Kidney (tissue), 14 donors: ENCODE measurements around the gene DLG2. TPM values are rescaled to one million over a fixed set of nuclear protein-coding genes. Genes with fewer than 3 reads are reported as not detected.

Source experiments
- DNase-seq, 5 donors: peaks; one replicate each; pipeline ENCODE4 v3.0.0-alpha.2; 2013 to 2020
- FAIRE-seq: peaks from 2 replicates; lab custom pipeline; 2012; peaks lifted over from hg19 to GRCh38; lab: Jason Lieb, UNC
- H3K27ac ChIP-seq, 2 donors: one replicate each; pipeline ENCODE4 v1.7.0; 2013; ENCODE audit warnings: low read depth in 2 of 2, low read length in 2 of 2, inconsistent platforms in 1 of 2
- H3K27me3 ChIP-seq: one replicate; pipeline ENCODE4 v1.7.1; 2013; ENCODE audit warnings: low read length, inconsistent platforms; ENCODE audit not compliant: control insufficient read depth, insufficient read depth
- H3K36me3 ChIP-seq, 3 donors: one replicate each; pipeline versions ENCODE4 v1.7.0 to v1.7.1; 2013; ENCODE audit warnings: low read length in 3 of 3, control low read depth in 1 of 3, inconsistent platforms in 1 of 3; ENCODE audit not compliant: insufficient read depth in 3 of 3, control insufficient read depth in 2 of 3
- H3K4me1 ChIP-seq, 3 donors: one replicate each; pipeline versions ENCODE4 v1.7.0 to v1.7.1; 2013; ENCODE audit warnings: low read length in 3 of 3, inconsistent platforms in 1 of 3, low read depth in 1 of 3; ENCODE audit not compliant: control insufficient read depth in 2 of 3, insufficient read depth in 2 of 3
- H3K4me3 ChIP-seq, 3 donors: one replicate each; pipeline versions ENCODE4 v1.7.0 to v1.8.1; 2013; ENCODE audit warnings: low read length in 3 of 3, control low read depth in 1 of 3, inconsistent platforms in 1 of 3
- H3K9ac ChIP-seq, 3 donors: one replicate each; pipeline versions ENCODE4 v1.7.0 to v1.7.1; 2013; ENCODE audit warnings: low read length in 3 of 3, control low read depth in 1 of 3, inconsistent platforms in 1 of 3
- H3K9me3 ChIP-seq, 3 donors: one replicate each; pipeline versions ENCODE4 v1.7.0 to v1.7.1; 2013; ENCODE audit warnings: low read length in 3 of 3, control low read depth in 1 of 3, inconsistent platforms in 1 of 3; ENCODE audit not compliant: control insufficient read depth in 2 of 3, insufficient read depth in 1 of 3
- intact Hi-C: fragments of 100-400 bp; cut with DNase I; formaldehyde crosslinking; loops from one replicate; pipeline ENCODE4 v1.11.1; 2022
- polyA plus RNA-seq: library from polyadenylated mRNA; stranded (reverse); fragments of 350-450 nt; fragmentation: Illumina TruSeq; extraction: RNeasy Lipid Tissue Mini Kit (QIAGEN cat#74804); gene quantifications from one replicate; pipeline ENCODE4 v1.2.3, GENCODE V29; 2014; ENCODE audit warnings: low read depth, low replicate concordance; ENCODE audit not compliant: insufficient read depth
- total RNA-seq: library from RNA; stranded (reverse); fragmentation: NEBNext Ultra II Directional; extraction: Animal tissue kit (Norgen Biotek cat#: 25700); gene quantifications from one replicate; pipeline ENCODE4 v1.2.1, GENCODE V29; 2021
- TF ChIP-seq, protein P1 (sequence below): IDR thresholded peaks from 3 replicates; pipeline ENCODE4 v1.5.1; 2012; ENCODE audit warnings: mild to moderate bottlenecking, moderate library complexity, borderline replicate concordance; ENCODE audit not compliant: insufficient read depth; ENCODE audit errors: extremely low read depth
- donor health status: control.
- donor health status: control.
- donor health status: control.
- donor health status: control.
- donor health status: control.
- donor health status: DM: yes; HTN: yes; CAD: no.
- donor health status: Normal renal cell carcinoma (clear cell type).

DLG2 gene
- total and polyA plus RNA-seq, 2 donors from 2014 or later: 2.9 to 7.2 TPM

DNA sequence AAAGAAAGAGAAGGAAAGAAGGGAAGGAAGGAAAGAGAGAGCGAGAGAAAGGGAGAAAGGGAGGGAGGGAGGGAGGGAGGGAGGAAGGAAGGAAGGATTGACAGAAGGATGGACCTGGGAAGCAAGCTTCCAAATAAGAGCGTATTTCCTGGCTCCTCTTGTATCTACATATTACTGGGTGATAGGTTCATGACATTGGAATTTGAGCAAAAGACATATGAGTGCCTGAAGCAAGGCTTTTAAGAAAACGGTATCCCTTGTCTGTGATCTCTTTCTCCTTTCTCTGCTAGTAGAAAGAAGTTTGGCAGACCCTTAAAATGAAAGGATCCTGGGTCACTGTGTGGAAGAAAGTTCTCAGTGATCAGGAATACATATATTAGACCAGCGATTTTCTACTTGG lies 1408.8 kb downstream of the DLG2 start:
- DNase-seq (no peak), FAIRE-seq (no peak)
- Histone ChIP-seq H3K36me3 (no peaks in the 10 kb centered on the region), H3K27ac (no peak overlapping the region), H3K4me1 (no peaks in the 10 kb centered on the region), H3K27me3 (no peaks in the 10 kb centered on the region), H3K4me3 (no peak overlapping the region), H3K9ac (no peak overlapping the region), H3K9me3 (no peaks in the 10 kb centered on the region)
- intact Hi-C loops: no loop called here
- TF ChIP-seq, protein P1, sequence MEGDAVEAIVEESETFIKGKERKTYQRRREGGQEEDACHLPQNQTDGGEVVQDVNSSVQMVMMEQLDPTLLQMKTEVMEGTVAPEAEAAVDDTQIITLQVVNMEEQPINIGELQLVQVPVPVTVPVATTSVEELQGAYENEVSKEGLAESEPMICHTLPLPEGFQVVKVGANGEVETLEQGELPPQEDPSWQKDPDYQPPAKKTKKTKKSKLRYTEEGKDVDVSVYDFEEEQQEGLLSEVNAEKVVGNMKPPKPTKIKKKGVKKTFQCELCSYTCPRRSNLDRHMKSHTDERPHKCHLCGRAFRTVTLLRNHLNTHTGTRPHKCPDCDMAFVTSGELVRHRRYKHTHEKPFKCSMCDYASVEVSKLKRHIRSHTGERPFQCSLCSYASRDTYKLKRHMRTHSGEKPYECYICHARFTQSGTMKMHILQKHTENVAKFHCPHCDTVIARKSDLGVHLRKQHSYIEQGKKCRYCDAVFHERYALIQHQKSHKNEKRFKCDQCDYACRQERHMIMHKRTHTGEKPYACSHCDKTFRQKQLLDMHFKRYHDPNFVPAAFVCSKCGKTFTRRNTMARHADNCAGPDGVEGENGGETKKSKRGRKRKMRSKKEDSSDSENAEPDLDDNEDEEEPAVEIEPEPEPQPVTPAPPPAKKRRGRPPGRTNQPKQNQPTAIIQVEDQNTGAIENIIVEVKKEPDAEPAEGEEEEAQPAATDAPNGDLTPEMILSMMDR: no peak

DNA sequence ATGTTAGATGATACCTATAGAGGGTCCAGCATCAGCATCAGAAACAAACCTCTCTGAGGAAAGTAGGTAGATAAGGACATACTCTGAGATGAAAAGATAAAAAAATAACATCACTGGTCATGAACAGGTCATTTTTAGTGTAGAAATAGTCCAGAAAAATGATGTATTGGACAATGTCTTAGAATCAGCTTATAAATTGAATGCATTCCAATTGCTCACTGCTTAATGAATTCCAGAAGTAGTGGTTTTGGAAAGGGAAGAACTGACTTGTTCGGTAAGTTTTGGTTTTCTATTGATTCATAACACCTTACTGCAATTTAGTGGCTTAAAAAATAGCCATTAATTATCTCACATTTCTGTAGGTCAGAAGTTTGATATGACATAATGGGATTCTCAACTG lies 1411.5 kb downstream of the DLG2 start:
- DNase-seq: no peak
- FAIRE-seq: no peak
- no peaks in the 10 kb centered on the region for H3K27me3 ChIP-seq
- TF ChIP-seq, protein P1: no peak
- no peaks in the 10 kb centered on the region for H3K4me1 ChIP-seq
- intact Hi-C loops: no loop called here
- H3K9ac ChIP-seq: no peak overlapping the region
- H3K9me3 ChIP-seq: no peaks in the 10 kb centered on the region
- no peak overlapping the region for H3K27ac ChIP-seq
- no peaks in the 10 kb centered on the region for H3K36me3 ChIP-seq
- H3K4me3 ChIP-seq: no peak overlapping the region

DNA sequence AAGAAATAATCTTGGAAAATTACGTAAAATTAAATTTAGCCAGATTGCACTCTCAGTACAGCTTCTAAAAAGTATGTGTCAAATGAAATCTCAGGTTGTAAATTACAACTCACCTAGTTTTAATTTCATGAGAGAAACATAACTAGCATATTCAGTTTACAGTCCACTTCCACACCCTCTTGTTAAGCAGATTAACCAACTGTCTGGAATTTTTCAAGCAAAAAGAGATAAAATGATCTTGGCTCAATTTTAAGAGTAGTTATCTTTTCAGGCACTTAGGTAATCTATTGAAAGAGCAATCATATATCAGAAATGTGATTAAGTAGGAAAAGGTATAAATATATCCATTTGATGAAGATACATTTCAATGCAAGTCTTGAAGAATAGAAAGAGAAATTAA lies 1412.6 kb downstream of the DLG2 start:
- Histone ChIP-seq H3K4me3 (no peak overlapping the region), H3K9ac (no peak overlapping the region), H3K9me3 (no peaks in the 10 kb centered on the region), H3K27me3 (no peaks in the 10 kb centered on the region), H3K27ac (no peak overlapping the region), H3K36me3 (no peaks in the 10 kb centered on the region), H3K4me1 (no peaks in the 10 kb centered on the region)
- no peak for DNase-seq
- intact Hi-C loops: no loop called here
- no peak for FAIRE-seq
- TF ChIP-seq, protein P1: no peak
